ENCODE measurements around the gene HOXD9. TPM values are rescaled to one million over a fixed set of nuclear protein-coding genes. Genes with fewer than 3 reads are reported as not detected.

The HOXD9 gene
- total RNA-seq, 1 experiment from 2014 or later = not detected

GRCh38 chr2:176128982-176129796 is 6.7 kb downstream of the HOXD9 start, which contains the start of gene HOXD8:
TSS of gene HOXD8 (plus strand) at chr2:176129705. CDS start at chr2:176130367, 662 bp downstream.
- Mint-ChIP-seq H3K27ac (no peak within 1 kb of the TSS), H3K36me3 (ENCODE audit: insufficient read depth in 1 of 3, low read depth in 3 of 3) (no peaks in the 10 kb centered on the region; a peak in 2 of 7 replicates), H3K27me3 (ENCODE audit: low read depth) (peaks cover 98% of the 10 kb centered on the region), H3K4me1 (peaks cover 12 to 14% of the 10 kb centered on the region in 2 experiments), H3K9me3 (peaks cover 4 to 17% of the 10 kb centered on the region in 2 experiments), H3K4me3 (peak within 1 kb of the TSS; percentile 45 to 73)
- Histone ChIP-seq H2BK120ac (ENCODE audit: low read depth, low read length, poor library complexity, severe bottlenecking) (no peak within 1 kb of the TSS), H3K23ac (ENCODE audit: insufficient read length, low read depth, low read length) (no peak within 1 kb of the TSS), H3K9me3 (ENCODE audit: control insufficient read depth, low read depth, low read length) (no peaks in the 10 kb centered on the region), H3K27me3 (ENCODE audit: insufficient read depth, low read length) (peaks cover 89% of the 10 kb centered on the region), H2AK5ac (ENCODE audit: insufficient read length, low read length) (no peak within 1 kb of the TSS), H3K14ac (ENCODE audit: insufficient read depth, low read length) (no peak within 1 kb of the TSS), H3K4me1 (ENCODE audit: insufficient read depth, low read length) (no peaks in the 10 kb centered on the region), H3K4ac (ENCODE audit: low read depth, low read length) (no peak within 1 kb of the TSS), H4K20me1 (ENCODE audit: control insufficient read depth, insufficient read depth, insufficient read length) (no peaks in the 10 kb centered on the region), H3T11ph (ENCODE audit: low read length) (no peak within 1 kb of the TSS), H3K4me2 (ENCODE audit: insufficient read depth, insufficient read length, low read length) (peak within 1 kb of the TSS; percentile 0), H2BK12ac (ENCODE audit: insufficient read length, low read depth, low read length) (no peak within 1 kb of the TSS), H3K79me1 (ENCODE audit: insufficient read depth, low read depth, low read length, poor library complexity, severe bottlenecking) (no peaks in the 10 kb centered on the region), H2BK20ac (ENCODE audit: low read depth, low read length, poor library complexity, severe bottlenecking) (no peak within 1 kb of the TSS), H4K5ac (ENCODE audit: insufficient read length, low read depth, low read length) (no peak within 1 kb of the TSS), H3K79me2 (ENCODE audit: insufficient read depth, low read length) (no peaks in the 10 kb centered on the region), H3K9ac (ENCODE audit: extremely low read depth, insufficient read length, low read length) (no peak within 1 kb of the TSS), H2BK5ac (ENCODE audit: insufficient read length, low read length) (no peak within 1 kb of the TSS), H4K8ac (replicated peaks; ENCODE audit: insufficient read length, low read depth, low read length) (no peak within 1 kb of the TSS), H2BK15ac (ENCODE audit: low read depth, low read length) (no peak within 1 kb of the TSS), H4K91ac (ENCODE audit: insufficient read length, low read depth, low read length) (no peak within 1 kb of the TSS), H2AFZ (ENCODE audit: low read length) (no peak within 1 kb of the TSS), H3K56ac (ENCODE audit: insufficient read length, low read depth, low read length) (no peak within 1 kb of the TSS), H3K18ac (ENCODE audit: insufficient read length, low read depth, low read length) (no peak within 1 kb of the TSS), H3K27ac (ENCODE audit: insufficient read length, low read depth, low read length) (no peak within 1 kb of the TSS), H3K23me2 (ENCODE audit: insufficient read length, low read depth, low read length, poor library complexity, severe bottlenecking) (no peaks in the 10 kb centered on the region)
- TF ChIP-seq CTCF (conservative IDR thresholded peaks at IDR 0.05) = no peak
- no CpG with 5 or more reads among the region's 64 CpGs for WGBS (ENCODE audit: extremely low coverage, insufficient read length, low lambda C conversion rate)
- DNase-seq = peak; percentile 65

Measured in H9 (cell line).